Measurements from ENCODE around the gene SECISBP2. TPM values are rescaled to one million over a fixed set of nuclear protein-coding genes. Genes with fewer than 3 reads are reported as not detected.

SECISBP2 gene
- total and polyA plus RNA-seq, 5 donors, result 14.6 to 20.6 (median 17.1) TPM

- peak overlapping the region; percentile 38 for H3K27ac ChIP-seq (ENCODE audit: low read length)
- DNase-seq (no peak), ATAC-seq (peak; percentile 38 to 81)
- 55% methylated on average over 8 of the region's 8 CpGs for WGBS
- no peaks in the 10 kb centered on the region for H3K27me3 ChIP-seq (ENCODE audit: control insufficient read depth, insufficient read depth)
- no peak overlapping the region for H3K4me3 ChIP-seq (ENCODE audit: low read length)
- intact Hi-C loops (cut with DNase I), result loop anchor here in 1 of 4 donors (10.0 kb wide), 1 partner anchor 65 kb away; no protein-coding TSS in a partner anchor
- H3K4me1 ChIP-seq (ENCODE audit: control insufficient read depth, insufficient read depth, low read length), result no peaks in the 10 kb centered on the region
- H3K9me3 ChIP-seq (ENCODE audit: control insufficient read depth, low read length), result no peaks in the 10 kb centered on the region
Observed at GRCh38 chr9:89359751-89360261, 41.5 kb downstream of the SECISBP2 start.

GRCh38 chr9:89360465-89360864 is 42.2 kb downstream of the SECISBP2 start:
- Histone ChIP-seq H3K4me3 (ENCODE audit: low read length) (no peak overlapping the region), H3K9me3 (ENCODE audit: control insufficient read depth, low read length) (no peaks in the 10 kb centered on the region), H3K27ac (ENCODE audit: low read length) (no peak overlapping the region), H3K27me3 (ENCODE audit: control insufficient read depth, insufficient read depth) (no peaks in the 10 kb centered on the region), H3K4me1 (ENCODE audit: control insufficient read depth, insufficient read depth, low read length) (no peaks in the 10 kb centered on the region)
- whole genome bisulfite sequencing, result 60% methylated on average over 3 of the region's 3 CpGs
- DNase-seq, result no peak
- intact Hi-C loops (cut with DNase I), result loop anchor here in 1 of 4 donors (10.0 kb wide), 1 partner anchor 64 kb away; no protein-coding TSS in a partner anchor
- ATAC-seq, result peak in 1 of 2 donors; percentile 22

- no peaks in the 10 kb centered on the region for H3K27me3 ChIP-seq (ENCODE audit: control insufficient read depth, insufficient read depth)
- no peak overlapping the region for H3K27ac ChIP-seq (ENCODE audit: low read length)
- ATAC-seq (no peak), DNase-seq (no peak)
- WGBS, result 96% methylated on average over 6 of the region's 6 CpGs
- H3K4me1 ChIP-seq (ENCODE audit: control insufficient read depth, insufficient read depth, low read length), result no peaks in the 10 kb centered on the region
- intact Hi-C loops (cut with DNase I), result loop anchor here in 1 of 4 donors (10.0 kb wide), 1 partner anchor 64 kb away; no protein-coding TSS in a partner anchor
- no peaks in the 10 kb centered on the region for H3K9me3 ChIP-seq (ENCODE audit: control insufficient read depth, low read length)
- H3K4me3 ChIP-seq (ENCODE audit: low read length), result no peak overlapping the region
Observed at GRCh38 chr9:89361031-89361430, 42.7 kb downstream of the SECISBP2 start.

- H3K27ac ChIP-seq (ENCODE audit: low read length), result no peak overlapping the region
Observed at GRCh38 chr9:89361816-89362646, 43.7 kb downstream of the SECISBP2 start.

GRCh38 chr9:89362647-89363310 is 44.5 kb downstream of the SECISBP2 start:
- H3K4me1 ChIP-seq (ENCODE audit: control insufficient read depth, insufficient read depth, low read length), result no peaks in the 10 kb centered on the region
- no peak overlapping the region for H3K4me3 ChIP-seq (ENCODE audit: low read length)
- H3K9me3 ChIP-seq (ENCODE audit: control insufficient read depth, low read length), result no peaks in the 10 kb centered on the region
- no peaks in the 10 kb centered on the region for H3K27me3 ChIP-seq (ENCODE audit: control insufficient read depth, insufficient read depth)
- intact Hi-C loops (cut with DNase I), result loop anchor here in 1 of 4 donors (10.0 kb wide), 1 partner anchor 62 kb away; no protein-coding TSS in a partner anchor
- DNase-seq (peak in 1 of 3 donors; percentile 33), ATAC-seq (no peak)
- no peak overlapping the region for H3K27ac ChIP-seq (ENCODE audit: low read length)
- WGBS, result 91% methylated on average over 10 of the region's 10 CpGs

More at GRCh38 chr9:89361816-89362646, 43.7 kb downstream of the SECISBP2 start:
- intact Hi-C loops (cut with DNase I), result loop anchor here in 1 of 4 donors (10.0 kb wide), 1 partner anchor 63 kb away; no protein-coding TSS in a partner anchor
- H3K4me3 ChIP-seq (ENCODE audit: low read length), result no peak overlapping the region
- 85% methylated on average over 9 of the region's 9 CpGs for WGBS
- no peaks in the 10 kb centered on the region for H3K9me3 ChIP-seq (ENCODE audit: control insufficient read depth, low read length)
- no peaks in the 10 kb centered on the region for H3K27me3 ChIP-seq (ENCODE audit: control insufficient read depth, insufficient read depth)
- DNase-seq (no peak), ATAC-seq (no peak)
- H3K4me1 ChIP-seq (ENCODE audit: control insufficient read depth, insufficient read depth, low read length), result no peaks in the 10 kb centered on the region

- Histone ChIP-seq H3K27ac (ENCODE audit: low read length) (no peak overlapping the region), H3K4me3 (ENCODE audit: low read length) (no peak overlapping the region), H3K27me3 (ENCODE audit: control insufficient read depth, insufficient read depth) (no peaks in the 10 kb centered on the region), H3K4me1 (ENCODE audit: control insufficient read depth, insufficient read depth, low read length) (no peaks in the 10 kb centered on the region), H3K9me3 (ENCODE audit: control insufficient read depth, low read length) (no peaks in the 10 kb centered on the region)
- WGBS, result 89% methylated on average over 6 of the region's 6 CpGs
- DNase-seq (no peak), ATAC-seq (no peak)
- intact Hi-C loops (cut with DNase I), result loop anchor here in 1 of 4 donors (10.0 kb wide), 1 partner anchor 62 kb away; no protein-coding TSS in a partner anchor
Observed at GRCh38 chr9:89363311-89363670, 45.0 kb downstream of the SECISBP2 start.

GRCh38 chr9:89363921-89364665 is 45.8 kb downstream of the SECISBP2 start:
- intact Hi-C loops (cut with DNase I), result loop anchor here in 1 of 4 donors (10.0 kb wide), 1 partner anchor 61 kb away; no protein-coding TSS in a partner anchor
- H3K27me3 ChIP-seq (ENCODE audit: control insufficient read depth, insufficient read depth), result no peaks in the 10 kb centered on the region
- WGBS, result 91% methylated on average over 9 of the region's 9 CpGs
- H3K9me3 ChIP-seq (ENCODE audit: control insufficient read depth, low read length), result no peaks in the 10 kb centered on the region
- ATAC-seq, result no peak
- H3K4me3 ChIP-seq (ENCODE audit: low read length), result no peak overlapping the region
- no peaks in the 10 kb centered on the region for H3K4me1 ChIP-seq (ENCODE audit: control insufficient read depth, insufficient read depth, low read length)
- H3K27ac ChIP-seq (ENCODE audit: low read length), result no peak overlapping the region
- DNase-seq, result peak in 1 of 3 donors; percentile 33

- H3K4me1 ChIP-seq (ENCODE audit: control insufficient read depth, insufficient read depth, low read length), result no peaks in the 10 kb centered on the region
- no peaks in the 10 kb centered on the region for H3K9me3 ChIP-seq (ENCODE audit: control insufficient read depth, low read length)
- H3K27me3 ChIP-seq (ENCODE audit: control insufficient read depth, insufficient read depth), result no peaks in the 10 kb centered on the region
- 94% methylated on average over 17 of the region's 17 CpGs for WGBS
- DNase-seq, result peak in 1 of 3 donors; percentile 42
- ATAC-seq, result no peak
- no peak overlapping the region for H3K27ac ChIP-seq (ENCODE audit: low read length)
- intact Hi-C loops (cut with DNase I), result loop anchor here in 1 of 4 donors (10.0 kb wide), 1 partner anchor 60 kb away; no protein-coding TSS in a partner anchor
- H3K4me3 ChIP-seq (ENCODE audit: low read length), result no peak overlapping the region
Observed at GRCh38 chr9:89364666-89365531, 46.6 kb downstream of the SECISBP2 start.

- intact Hi-C loops (cut with DNase I), result loop anchor here in 1 of 4 donors (10.0 kb wide), 1 partner anchor 59 kb away; no protein-coding TSS in a partner anchor
- 93% methylated on average over 2 of the region's 2 CpGs for WGBS
- Histone ChIP-seq H3K4me1 (ENCODE audit: control insufficient read depth, insufficient read depth, low read length) (no peaks in the 10 kb centered on the region), H3K27me3 (ENCODE audit: control insufficient read depth, insufficient read depth) (no peaks in the 10 kb centered on the region), H3K4me3 (ENCODE audit: low read length) (no peak overlapping the region), H3K9me3 (ENCODE audit: control insufficient read depth, low read length) (no peaks in the 10 kb centered on the region), H3K27ac (ENCODE audit: low read length) (no peak overlapping the region)
- ATAC-seq (no peak), DNase-seq (peak in 1 of 3 donors; percentile 11)
Observed at GRCh38 chr9:89365532-89365912, 47.2 kb downstream of the SECISBP2 start.

Data from right cardiac atrium (tissue), 5 donors.